ENCODE measurements around the gene KRI1. TPM values are rescaled to one million over a fixed set of nuclear protein-coding genes. Genes with fewer than 3 reads are reported as not detected.

Gene KRI1
- total and polyA plus RNA-seq, 8 donors = 4.2 to 116 (median 15.6) TPM

DNA sequence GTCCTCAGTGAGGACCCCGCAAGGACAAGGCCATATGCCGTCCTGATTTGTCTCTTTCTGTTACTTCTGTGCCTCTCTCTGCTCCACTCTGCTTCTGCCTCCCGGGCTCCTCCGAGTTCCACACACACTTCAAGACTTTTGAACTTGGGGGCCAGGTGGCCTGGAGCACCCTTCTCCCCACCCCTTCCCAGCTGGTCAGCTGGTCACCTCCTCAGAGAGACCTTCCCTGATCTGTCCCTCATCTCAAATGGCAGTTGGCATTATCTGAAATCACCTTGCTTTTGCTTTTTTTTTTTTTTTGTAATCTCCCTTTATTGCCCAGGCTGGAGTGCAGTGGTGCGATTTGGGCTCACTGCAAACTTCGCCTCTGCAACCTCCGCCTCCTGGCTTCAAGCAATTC, 46.4 kb downstream of the KRI1 start:
- TF ChIP-seq, protein P1, sequence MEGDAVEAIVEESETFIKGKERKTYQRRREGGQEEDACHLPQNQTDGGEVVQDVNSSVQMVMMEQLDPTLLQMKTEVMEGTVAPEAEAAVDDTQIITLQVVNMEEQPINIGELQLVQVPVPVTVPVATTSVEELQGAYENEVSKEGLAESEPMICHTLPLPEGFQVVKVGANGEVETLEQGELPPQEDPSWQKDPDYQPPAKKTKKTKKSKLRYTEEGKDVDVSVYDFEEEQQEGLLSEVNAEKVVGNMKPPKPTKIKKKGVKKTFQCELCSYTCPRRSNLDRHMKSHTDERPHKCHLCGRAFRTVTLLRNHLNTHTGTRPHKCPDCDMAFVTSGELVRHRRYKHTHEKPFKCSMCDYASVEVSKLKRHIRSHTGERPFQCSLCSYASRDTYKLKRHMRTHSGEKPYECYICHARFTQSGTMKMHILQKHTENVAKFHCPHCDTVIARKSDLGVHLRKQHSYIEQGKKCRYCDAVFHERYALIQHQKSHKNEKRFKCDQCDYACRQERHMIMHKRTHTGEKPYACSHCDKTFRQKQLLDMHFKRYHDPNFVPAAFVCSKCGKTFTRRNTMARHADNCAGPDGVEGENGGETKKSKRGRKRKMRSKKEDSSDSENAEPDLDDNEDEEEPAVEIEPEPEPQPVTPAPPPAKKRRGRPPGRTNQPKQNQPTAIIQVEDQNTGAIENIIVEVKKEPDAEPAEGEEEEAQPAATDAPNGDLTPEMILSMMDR (IDR thresholded peaks at IDR 0.05) = no peak
- TF ChIP-seq POLR2A (IDR thresholded peaks at IDR 0.05) = no peak
- no peak for TF ChIP-seq EP300 (IDR thresholded peaks at IDR 0.05)
- no peak for TF ChIP-seq POLR2AphosphoS5 (IDR thresholded peaks at IDR 0.05)
- intact Hi-C loops (cut with DNase I; ENCODE audit: low total_unique reads) = no loop called here
- no peak overlapping the region for H3K4me3 ChIP-seq
- peaks cover 23 to 45% (median 39%) of the 10 kb centered on the region in 4 donors for H3K4me1 ChIP-seq
- WGBS, 5 donors = 62 to 78% (median 69%) methylated on average over 7 of the region's 7 CpGs
- H3K27ac ChIP-seq = no peak overlapping the region
- DNase-seq = no peak
- H3K36me3 ChIP-seq = no peaks in the 10 kb centered on the region
- H3K9me3 ChIP-seq = no peaks in the 10 kb centered on the region
- peaks cover 20 to 89% (median 52%) of the 10 kb centered on the region in 3 donors for H3K27me3 ChIP-seq

- intact Hi-C loops (cut with DNase I; ENCODE audit: low total_unique reads) = no loop called here
- Histone ChIP-seq H3K27ac (no peak overlapping the region), H3K9me3 (no peaks in the 10 kb centered on the region), H3K4me1 (peaks cover 28 to 52% (median 45%) of the 10 kb centered on the region in 4 donors), H3K36me3 (no peaks in the 10 kb centered on the region), H3K27me3 (peaks cover 27 to 89% (median 60%) of the 10 kb centered on the region in 3 donors), H3K4me3 (no peak overlapping the region)
- TF ChIP-seq POLR2AphosphoS5 (IDR thresholded peaks at IDR 0.05) = no peak
- no peak for TF ChIP-seq EP300 (IDR thresholded peaks at IDR 0.05)
- no peak for TF ChIP-seq POLR2A (IDR thresholded peaks at IDR 0.05)
- TF ChIP-seq, protein P1 (IDR thresholded peaks at IDR 0.05) = no peak
- WGBS, 5 donors = 8 to 14% (median 12%) methylated on average over 24 to 33 of the region's 33 CpGs
- peak in 1 of 2 donors; percentile 43 for DNase-seq
These were observed 47.1 kb downstream of the KRI1 start for GRCh38 chr19:10518444-10519361.

DNA sequence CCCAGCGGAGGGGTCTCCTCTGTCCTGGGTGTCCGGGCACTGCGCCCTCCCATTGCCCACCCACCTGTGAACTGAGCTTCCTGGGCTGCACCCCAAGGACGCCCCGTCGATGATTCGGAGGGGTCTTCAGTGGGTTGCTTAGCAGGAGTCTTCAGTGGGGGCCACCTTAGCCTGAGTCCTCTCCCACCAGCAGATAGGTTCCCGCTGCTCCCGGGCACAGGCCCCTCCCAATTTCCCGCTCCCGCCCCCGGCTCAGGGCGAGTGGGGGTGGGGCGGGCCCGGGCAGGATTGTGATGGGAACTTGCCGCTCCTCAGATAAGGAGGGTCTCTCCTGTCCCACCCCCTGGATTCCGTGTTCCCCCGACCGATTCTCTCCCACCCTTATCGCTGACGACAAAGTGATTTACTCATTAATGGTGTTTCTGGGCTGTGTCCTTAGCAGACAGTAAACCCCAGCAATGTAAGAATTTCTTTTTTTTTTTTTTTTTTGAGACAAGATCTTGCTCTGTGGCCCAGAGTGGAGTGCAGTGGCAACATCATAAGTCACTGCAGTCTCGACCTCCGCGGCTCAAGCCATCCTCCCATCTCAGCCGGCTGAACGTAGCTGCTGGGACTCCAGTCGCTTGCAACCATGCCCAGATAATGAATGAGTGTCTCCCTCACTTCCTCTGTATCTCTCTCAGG, 47.9 kb downstream of the KRI1 start:
- Histone ChIP-seq H3K4me1 (peaks cover 28 to 54% (median 46%) of the 10 kb centered on the region in 4 donors), H3K9me3 (no peaks in the 10 kb centered on the region), H3K4me3 (peak overlapping the region; percentile 15 to 43 (median 24)), H3K27ac (no peak overlapping the region), H3K36me3 (no peaks in the 10 kb centered on the region), H3K27me3 (peaks cover 31 to 96% (median 68%) of the 10 kb centered on the region in 3 donors)
- intact Hi-C loops (cut with DNase I; ENCODE audit: low total_unique reads) = no loop called here
- WGBS, 5 donors = 1 to 5% (median 2%) methylated on average over 18 to 27 of the region's 27 CpGs
- peak in 1 of 2 donors; percentile 48 for DNase-seq
- TF ChIP-seq, protein P1 (IDR thresholded peaks at IDR 0.05) = no peak
- no peak for TF ChIP-seq POLR2AphosphoS5 (IDR thresholded peaks at IDR 0.05)
- no peak for TF ChIP-seq POLR2A (IDR thresholded peaks at IDR 0.05)
- no peak for TF ChIP-seq EP300 (IDR thresholded peaks at IDR 0.05)

DNA sequence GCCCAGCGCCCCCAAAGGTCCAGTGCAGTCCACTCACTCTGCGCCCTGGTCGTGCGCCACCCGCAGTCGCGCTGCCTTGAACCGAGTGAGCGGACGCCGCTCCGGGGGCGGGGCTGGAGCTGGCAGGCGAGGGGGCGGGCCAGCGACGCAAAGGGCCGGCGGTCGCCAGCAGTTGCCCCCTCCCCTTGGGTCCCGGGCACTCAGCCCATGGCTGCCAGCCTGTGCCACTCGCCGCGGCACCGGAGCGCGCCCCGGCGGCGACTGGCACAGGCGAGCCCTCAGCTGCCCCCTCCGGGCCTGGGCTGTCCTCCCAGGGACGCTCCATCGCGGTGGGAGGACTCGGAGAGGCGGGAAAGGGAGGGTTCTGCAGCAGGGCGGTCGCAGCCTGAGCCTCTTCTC, 48.5 kb downstream of the KRI1 start, which contains the start of gene S1PR5:
Gene S1PR5, minus strand, starts transcription at position 87 of the 399 bp plus-strand sequence. CDS start 2,436 bp downstream, outside the sequence.
- peaks cover 31 to 96% (median 73%) of the 10 kb centered on the region in 3 donors for H3K27me3 ChIP-seq

More for the DNA sequence above, 48.5 kb downstream of the KRI1 start, which contains the start of gene S1PR5:
- Histone ChIP-seq H3K36me3 (no peaks in the 10 kb centered on the region), H3K9me3 (no peaks in the 10 kb centered on the region), H3K4me1 (peaks cover 28 to 54% (median 46%) of the 10 kb centered on the region in 4 donors), H3K4me3 (peak within 1 kb of the TSS; percentile 15 to 43 (median 24)), H3K27ac (no peak within 1 kb of the TSS)
- DNase-seq = peak in 1 of 2 donors; percentile 48
- 0 to 1% (median 0%) methylated on average over 3 to 39 of the region's 39 CpGs for WGBS, 5 donors
- intact Hi-C loops (cut with DNase I; ENCODE audit: low total_unique reads) = no loop called here
- TF ChIP-seq POLR2A (IDR thresholded peaks at IDR 0.05) = no peak
- TF ChIP-seq EP300 (IDR thresholded peaks at IDR 0.05) = no peak
- TF ChIP-seq, protein P1 (IDR thresholded peaks at IDR 0.05) = no peak
- no peak for TF ChIP-seq POLR2AphosphoS5 (IDR thresholded peaks at IDR 0.05)
